Lower leg skin (tissue), 4 donors: Measurements from ENCODE around the gene WFDC11. TPM values are rescaled to one million over a fixed set of nuclear protein-coding genes. Genes with fewer than 3 reads are reported as not detected.
"Not testable (repeated sequence)": the region's sequence is repeated elsewhere in the genome, so short reads cannot be mapped to it uniquely, and the experiment has no call there.

ENCODE experiments used
- DNase-seq, 2 donors: peaks; one replicate each; pipeline ENCODE4 v3.0.0-alpha.2; 2019; ENCODE audit warnings: low spot score in 2 of 2
- H3K4me3 ChIP-seq: fragments of 200-600 bp; sonication (generic); 2 replicates; pipeline ENCODE4 v1.5.1; 2017; ENCODE audit warnings: mild to moderate bottlenecking, low read depth; ENCODE audit not compliant: poor library complexity, severe bottlenecking
- POLR2A ChIP-seq, 2 donors: fragments of 450-650 bp; IDR thresholded peaks; one replicate each; pipeline ENCODE4 v1.6.1; 2016 to 2017; ENCODE audit warnings: antibody characterized with exemption in 2 of 2, mild to moderate bottlenecking in 1 of 2, moderate library complexity in 1 of 2
- WGBS, 2 donors: methylation state at CpG; one replicate each; pipeline ENCODE4 v1.1.5; 2018; 5-methylcytosine and 5-hydroxymethylcytosine counted together
- intact Hi-C: fragments of 100-400 bp; cut with DNase I; formaldehyde crosslinking; loops from one replicate; pipeline ENCODE4 v1.15.0; 2023; ENCODE audit warnings: low total_unique reads
- total RNA-seq, 4 donors: library from RNA; depleted of rRNA; stranded (reverse); fragments of >200 nt; gene quantifications; one replicate each; pipeline ENCODE4 v1.1.0, GENCODE V29; 2016
- TF ChIP-seq, protein P1 (sequence below), 3 donors: fragments of 450-650 bp; IDR thresholded peaks; one replicate each; pipeline ENCODE4 v1.5.1; 2016; ENCODE audit warnings: antibody characterized with exemption in 3 of 3, mild to moderate bottlenecking in 3 of 3, moderate library complexity in 2 of 3

WFDC11 gene
- total RNA-seq, 4 donors from 2014 or later, result not detected

DNA sequence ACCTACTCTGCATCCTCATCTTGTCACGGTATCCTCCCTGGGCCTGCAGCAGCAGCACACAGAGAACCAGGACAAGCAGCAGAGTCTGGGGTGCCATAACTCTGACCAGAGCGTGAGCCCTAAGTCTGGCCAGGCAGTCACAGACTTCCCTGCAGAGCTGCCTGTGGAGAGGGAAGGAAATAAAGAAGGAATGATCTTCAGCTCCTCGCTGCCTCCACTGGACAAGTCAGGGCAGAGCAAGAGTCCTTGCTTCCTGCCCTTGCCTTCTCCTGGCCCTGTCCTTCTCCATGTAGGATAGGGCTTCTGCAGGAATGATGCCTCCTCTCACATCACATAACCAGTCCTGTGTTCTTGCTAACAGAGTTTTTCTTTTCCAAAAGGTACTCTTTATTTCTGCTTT lies 15.9 kb upstream of the WFDC11 start:
- H3K4me3 ChIP-seq, result no peak overlapping the region
- intact Hi-C loops, result no loop called here
- no peak for DNase-seq
- WGBS, 2 donors, result 37 to 54% methylated on average over 3 of the region's 3 CpGs
- TF ChIP-seq, protein P1, sequence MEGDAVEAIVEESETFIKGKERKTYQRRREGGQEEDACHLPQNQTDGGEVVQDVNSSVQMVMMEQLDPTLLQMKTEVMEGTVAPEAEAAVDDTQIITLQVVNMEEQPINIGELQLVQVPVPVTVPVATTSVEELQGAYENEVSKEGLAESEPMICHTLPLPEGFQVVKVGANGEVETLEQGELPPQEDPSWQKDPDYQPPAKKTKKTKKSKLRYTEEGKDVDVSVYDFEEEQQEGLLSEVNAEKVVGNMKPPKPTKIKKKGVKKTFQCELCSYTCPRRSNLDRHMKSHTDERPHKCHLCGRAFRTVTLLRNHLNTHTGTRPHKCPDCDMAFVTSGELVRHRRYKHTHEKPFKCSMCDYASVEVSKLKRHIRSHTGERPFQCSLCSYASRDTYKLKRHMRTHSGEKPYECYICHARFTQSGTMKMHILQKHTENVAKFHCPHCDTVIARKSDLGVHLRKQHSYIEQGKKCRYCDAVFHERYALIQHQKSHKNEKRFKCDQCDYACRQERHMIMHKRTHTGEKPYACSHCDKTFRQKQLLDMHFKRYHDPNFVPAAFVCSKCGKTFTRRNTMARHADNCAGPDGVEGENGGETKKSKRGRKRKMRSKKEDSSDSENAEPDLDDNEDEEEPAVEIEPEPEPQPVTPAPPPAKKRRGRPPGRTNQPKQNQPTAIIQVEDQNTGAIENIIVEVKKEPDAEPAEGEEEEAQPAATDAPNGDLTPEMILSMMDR (IDR thresholded peaks at IDR 0.05), result no peak
- TF ChIP-seq POLR2A (IDR thresholded peaks at IDR 0.05), result no peak

DNA sequence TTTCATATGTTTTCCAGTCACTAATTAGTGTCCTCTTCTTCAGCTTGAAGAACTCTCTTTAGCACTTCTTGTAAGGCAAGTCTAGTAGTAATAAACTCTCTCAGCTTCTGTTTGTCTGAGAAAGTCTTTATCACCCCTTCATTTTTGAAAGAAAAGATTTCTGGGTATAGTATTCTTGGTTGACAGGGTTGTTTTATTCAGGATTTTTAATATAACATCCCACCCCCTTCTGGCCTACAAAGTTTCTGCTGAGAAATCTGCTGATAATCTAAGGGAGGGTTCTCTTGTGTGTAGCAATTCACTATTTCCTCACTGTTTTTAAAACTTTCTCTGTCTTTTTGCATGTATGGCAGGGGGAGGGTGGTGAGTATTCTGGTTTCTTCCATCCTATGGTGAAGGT lies 9.6 kb upstream of the WFDC11 start:
- DNase-seq, result no peak
- no peak overlapping the region for H3K4me3 ChIP-seq
- intact Hi-C loops, result no loop called here
- TF ChIP-seq POLR2A (IDR thresholded peaks at IDR 0.05), result no peak
- TF ChIP-seq, protein P1 (IDR thresholded peaks at IDR 0.05), result no peak

DNA sequence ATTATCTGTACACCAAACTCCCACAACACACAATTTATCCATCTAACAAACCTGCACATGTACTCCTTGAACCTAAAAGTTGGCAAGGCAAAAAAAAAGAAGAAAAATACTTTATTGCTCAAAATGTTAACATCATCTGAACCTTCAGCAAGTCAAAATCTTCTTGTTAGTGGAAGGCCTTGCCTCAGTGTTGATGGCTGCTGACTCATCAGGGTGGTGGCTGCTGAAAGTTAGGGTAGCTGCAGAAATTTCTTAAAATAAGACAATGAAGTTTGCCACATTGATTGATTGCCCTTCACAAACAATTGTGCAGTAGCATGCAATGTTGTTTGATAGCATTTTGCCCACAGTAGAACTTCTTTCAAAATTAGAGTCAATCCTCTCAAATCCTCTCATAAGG lies 2.7 kb upstream of the WFDC11 start:
- TF ChIP-seq, protein P1 (IDR thresholded peaks at IDR 0.05), result no peak
- no peak for TF ChIP-seq POLR2A (IDR thresholded peaks at IDR 0.05)
- H3K4me3 ChIP-seq, result no peak overlapping the region
- intact Hi-C loops, result no loop called here
- DNase-seq, result no peak

DNA sequence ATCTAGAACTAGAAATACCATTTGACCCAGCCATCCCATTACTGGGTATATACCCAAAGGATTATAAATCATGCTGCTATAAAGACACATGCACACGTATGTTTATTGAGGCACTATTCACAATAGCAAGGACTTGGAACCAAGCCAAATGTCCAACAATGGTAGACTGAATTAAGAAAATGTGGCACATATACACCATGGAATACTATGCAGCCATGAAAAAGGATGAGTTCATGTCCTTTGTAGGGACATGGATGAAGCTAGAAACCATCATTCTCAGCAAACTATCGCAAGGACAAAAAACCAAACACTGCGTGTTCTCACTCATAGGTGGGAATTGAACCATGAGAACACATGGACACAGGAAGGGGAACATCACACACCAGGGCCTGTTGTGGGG lies 13.0 kb downstream of the WFDC11 start:
- DNase-seq, H3K4me3 ChIP-seq, intact Hi-C loops: not testable (repeated sequence)
- 78 to 86% methylated on average over 3 of the region's 3 CpGs for WGBS, 2 donors

DNA sequence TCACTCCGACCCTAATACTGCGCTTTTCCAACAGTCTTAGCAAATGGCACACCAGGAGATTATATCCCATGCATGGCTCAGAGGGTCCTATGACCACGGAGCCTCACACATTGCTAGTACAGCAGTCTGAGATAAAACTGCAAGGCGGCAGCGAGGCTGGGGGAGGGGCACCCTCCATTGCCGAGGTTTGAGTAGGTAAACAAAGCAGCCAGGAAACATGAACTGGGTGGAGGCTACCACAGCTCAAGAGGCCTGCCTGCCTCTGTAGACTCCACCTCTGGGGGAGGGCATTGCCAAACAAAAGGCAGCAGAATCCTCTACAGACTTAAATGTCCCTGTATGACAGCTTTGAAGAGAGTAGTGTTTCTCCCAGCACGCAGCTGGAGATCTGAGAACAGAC lies 18.3 kb downstream of the WFDC11 start:
- intact Hi-C loops, H3K4me3 ChIP-seq, DNase-seq: not testable (repeated sequence)
- WGBS, 2 donors, result 75 to 85% methylated on average over 7 of the region's 7 CpGs

DNA sequence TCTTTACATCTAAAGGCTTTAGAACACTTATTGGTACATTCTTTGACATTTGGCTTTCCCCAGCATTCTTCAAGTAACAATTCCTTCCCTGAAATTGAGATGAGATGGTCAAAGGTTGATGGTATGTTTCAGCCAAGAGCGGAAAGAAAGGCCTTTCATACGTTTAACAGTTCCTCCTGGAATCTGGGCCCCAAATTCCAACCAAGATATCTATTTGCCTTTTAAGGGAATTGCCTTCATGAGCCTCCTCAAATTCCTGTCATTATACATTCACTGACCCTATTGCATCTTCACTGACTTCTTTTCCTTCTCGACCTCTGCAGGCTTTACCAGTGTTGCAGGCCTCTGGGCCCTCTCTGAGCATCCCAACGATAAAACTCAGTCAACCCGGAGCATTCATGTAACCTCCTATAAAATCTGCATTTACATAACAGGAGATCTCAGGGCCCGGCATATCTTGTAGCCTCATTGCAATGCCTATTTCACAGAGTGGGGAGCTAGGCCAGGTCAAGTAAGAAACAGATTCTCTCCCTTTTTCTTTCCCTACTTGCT lies 20.7 kb downstream of the WFDC11 start:
- whole genome bisulfite sequencing, 2 donors, result 83 to 85% methylated on average over 6 of the region's 6 CpGs
- intact Hi-C loops, result no loop called here
- no peak overlapping the region for H3K4me3 ChIP-seq
- no peak for DNase-seq
- TF ChIP-seq, protein P1 (IDR thresholded peaks at IDR 0.05), result no peak
- TF ChIP-seq POLR2A (IDR thresholded peaks at IDR 0.05), result no peak

DNA sequence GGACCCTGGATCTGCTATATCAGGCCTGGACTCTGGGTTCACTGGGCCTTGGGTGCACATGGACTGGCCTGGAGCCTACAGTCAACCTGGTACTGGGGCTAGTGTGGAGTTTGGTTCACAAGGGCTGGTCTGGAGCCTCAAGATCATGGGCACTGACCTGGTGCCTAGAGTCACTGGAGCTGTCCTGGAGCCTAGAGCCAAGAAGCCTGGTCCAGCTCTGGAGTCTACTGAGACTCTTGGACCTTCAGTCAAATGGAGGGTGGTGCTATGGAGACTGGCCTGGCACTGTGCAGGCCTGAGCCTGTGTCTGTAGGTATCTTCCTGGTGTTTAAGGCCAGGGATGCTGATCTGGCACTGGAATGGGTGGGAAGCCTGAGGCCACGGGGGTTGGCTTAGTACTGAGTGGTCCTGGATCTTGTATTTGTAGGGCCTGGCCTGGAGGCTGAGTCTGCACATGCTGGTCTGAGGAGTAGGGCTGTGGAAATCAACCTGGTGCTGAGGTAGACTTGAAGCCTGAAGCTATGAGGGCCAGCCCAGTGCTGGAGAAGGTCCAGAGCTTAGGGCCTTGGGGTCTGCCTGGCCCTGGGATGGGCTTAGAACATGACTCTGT lies 22.5 kb downstream of the WFDC11 start:
- TF ChIP-seq, protein P1 (IDR thresholded peaks at IDR 0.05), result no peak
- TF ChIP-seq POLR2A (IDR thresholded peaks at IDR 0.05), result no peak
- no peak overlapping the region for H3K4me3 ChIP-seq
- no peak for DNase-seq
- intact Hi-C loops, result no loop called here
- WGBS, 2 donors, result 60 to 93% methylated on average over 1 of the region's 1 CpG
